SK-N-SH treated with all-trans-retinoic acid at 6 μM for 48 hours (cell line): Measurements from ENCODE around the gene ZNF710.

Source experiments
- ATAC-seq: fragments of 200-7000 bp; cut with Tn5 transposase; 3 replicates; pipeline ENCODE4 v1.9.1; 2020; ENCODE audit warnings: mild to moderate bottlenecking, moderate library complexity
- ARNTL ChIP-seq: fragments of 450-650 bp; formaldehyde crosslinking; IDR thresholded peaks from 2 replicates; pipeline ENCODE4 v1.5.0; 2020; ENCODE audit warnings: low read depth, mild to moderate bottlenecking, moderate library complexity, borderline replicate concordance
- BACH2 ChIP-seq: fragments of 250-450 bp; sonication (Bioruptor Pico); IDR thresholded peaks from 2 replicates; pipeline ENCODE4 v1.9.0; 2021; ENCODE audit warnings: mild to moderate bottlenecking, borderline replicate concordance
- CREB5 ChIP-seq: fragments of 250-450 bp; sonication (Bioruptor Pico); IDR thresholded peaks from 2 replicates; pipeline ENCODE4 v1.5.1; 2020; ENCODE audit warnings: low read depth, mild to moderate bottlenecking, moderate library complexity
- CSDC2 ChIP-seq: fragments of 250-450 bp; sonication (Bioruptor Pico); IDR thresholded peaks from 2 replicates; pipeline ENCODE4 v1.5.0; 2020; ENCODE audit warnings: mild to moderate bottlenecking, moderate library complexity
- CSRNP3 ChIP-seq: fragments of 250-450 bp; sonication (Bioruptor Pico); IDR thresholded peaks from 2 replicates; pipeline ENCODE4 v1.5.1; 2021; ENCODE audit warnings: mild to moderate bottlenecking, moderate library complexity
- ESRRG ChIP-seq: fragments of 250-450 bp; sonication (Bioruptor Pico); IDR thresholded peaks from 2 replicates; pipeline ENCODE4 v1.6.1; 2021; ENCODE audit warnings: mild to moderate bottlenecking
- GLIS3 ChIP-seq: fragments of 250-450 bp; sonication (Bioruptor Pico); IDR thresholded peaks from 2 replicates; pipeline ENCODE4 v1.5.0; 2020; ENCODE audit warnings: mild to moderate bottlenecking, moderate library complexity
- ISL1 ChIP-seq: fragments of 250-450 bp; sonication (Bioruptor Pico); IDR thresholded peaks from 2 replicates; pipeline ENCODE4 v2.1.2; 2022; ENCODE audit warnings: mild to moderate bottlenecking, moderate library complexity
- OSR1 ChIP-seq: fragments of 250-450 bp; sonication (Bioruptor Pico); IDR thresholded peaks from 2 replicates; pipeline ENCODE4 v1.8.0; 2022; ENCODE audit warnings: moderate library complexity, mild to moderate bottlenecking, inconsistent platforms
- PPARA ChIP-seq: fragments of 250-450 bp; sonication (Bioruptor Pico); IDR thresholded peaks from 2 replicates; pipeline ENCODE4 v1.5.0; 2020; ENCODE audit warnings: mild to moderate bottlenecking, borderline replicate concordance
- RARB ChIP-seq: fragments of 250-450 bp; sonication (Bioruptor Pico); IDR thresholded peaks from 2 replicates; pipeline ENCODE4 v1.8.0; 2021; ENCODE audit warnings: mild to moderate bottlenecking, moderate library complexity
- SNAI2 ChIP-seq: fragments of 250-450 bp; sonication (Bioruptor Pico); IDR thresholded peaks from 2 replicates; pipeline ENCODE4 v1.5.0; 2020; ENCODE audit warnings: mild to moderate bottlenecking, moderate library complexity
- TCF4 ChIP-seq: fragments of 250-450 bp; sonication (Bioruptor Pico); IDR thresholded peaks from 2 replicates; pipeline ENCODE4 v1.8.0; 2021; ENCODE audit warnings: mild to moderate bottlenecking, moderate library complexity, borderline replicate concordance
- TOX ChIP-seq: fragments of 250-450 bp; sonication (Bioruptor Pico); IDR thresholded peaks from 2 replicates; pipeline ENCODE4 v1.8.0; 2021; ENCODE audit warnings: mild to moderate bottlenecking, moderate library complexity, borderline replicate concordance
- ZFP3 ChIP-seq: fragments of 250-450 bp; sonication (Bioruptor Pico); IDR thresholded peaks from 2 replicates; pipeline ENCODE4 v1.5.0; 2020; ENCODE audit warnings: mild to moderate bottlenecking, moderate library complexity
- ZFP30 ChIP-seq: fragments of 450-650 bp; formaldehyde crosslinking; IDR thresholded peaks from 2 replicates; pipeline ENCODE4 v1.5.0; 2022; ENCODE audit warnings: mild to moderate bottlenecking, moderate library complexity
- ZNF565 ChIP-seq: fragments of 450-650 bp; formaldehyde crosslinking; conservative IDR thresholded peaks from 2 replicates; pipeline ENCODE4 v1.5.0; 2020; ENCODE audit warnings: low read depth, mild to moderate bottlenecking, moderate library complexity
- ZNF70 ChIP-seq: fragments of 450-650 bp; formaldehyde crosslinking; IDR thresholded peaks from 2 replicates; pipeline ENCODE4 v1.5.0; 2020; ENCODE audit warnings: mild to moderate bottlenecking, moderate library complexity
- ZNF8 ChIP-seq: fragments of 450-650 bp; formaldehyde crosslinking; IDR thresholded peaks from 2 replicates; pipeline ENCODE4 v1.5.0; 2020; ENCODE audit warnings: mild to moderate bottlenecking, moderate library complexity
- TF ChIP-seq, protein P1 (sequence below): fragments of 250-450 bp; sonication (Bioruptor Pico); IDR thresholded peaks from 2 replicates; pipeline ENCODE4 v1.5.0; 2020; ENCODE audit warnings: mild to moderate bottlenecking, moderate library complexity
- TF ChIP-seq, protein P2 (sequence below): fragments of 250-450 bp; sonication (Bioruptor Pico); IDR thresholded peaks from 2 replicates; pipeline ENCODE4 v1.8.0; 2020; ENCODE audit warnings: mild to moderate bottlenecking, moderate library complexity, borderline replicate concordance
- TF ChIP-seq, protein P3 (sequence below): fragments of 250-450 bp; sonication (Bioruptor Pico); IDR thresholded peaks from 2 replicates; pipeline ENCODE4 v1.8.0; 2021; ENCODE audit warnings: low read depth, mild to moderate bottlenecking, moderate library complexity, borderline replicate concordance

ZNF710 gene

DNA sequence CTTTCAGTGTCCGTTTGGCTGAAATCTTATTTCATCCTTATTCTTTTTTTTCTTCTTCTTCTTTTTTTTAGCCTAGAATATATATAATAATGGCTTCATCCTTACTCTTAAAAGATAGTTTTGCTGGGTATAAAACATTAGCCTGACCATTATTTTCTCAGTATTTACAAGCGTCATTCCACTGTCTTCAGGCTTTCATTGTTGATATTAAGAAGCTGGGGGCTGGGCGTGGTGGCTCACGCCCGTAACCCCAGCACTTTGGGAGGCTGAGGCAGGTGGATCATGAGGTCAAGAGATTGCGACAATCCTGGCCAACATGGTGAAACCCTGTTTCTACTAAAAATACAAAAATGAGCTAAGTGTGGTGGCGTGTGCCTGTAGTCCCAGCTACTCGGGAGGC is 10.6 kb downstream of the ZNF710 start:
- TF ChIP-seq SNAI2: no peak
- no peak for TF ChIP-seq ZNF8
- TF ChIP-seq GLIS3: no peak
- no peak for TF ChIP-seq BACH2
- TF ChIP-seq ISL1 (CRISPR knock-in tag): no peak
- no peak for TF ChIP-seq ZNF70
- no peak for TF ChIP-seq CSRNP3
- TF ChIP-seq TCF4: no peak
- no peak for TF ChIP-seq ZFP3
- no peak for TF ChIP-seq ZFP30
- no peak for ATAC-seq

DNA sequence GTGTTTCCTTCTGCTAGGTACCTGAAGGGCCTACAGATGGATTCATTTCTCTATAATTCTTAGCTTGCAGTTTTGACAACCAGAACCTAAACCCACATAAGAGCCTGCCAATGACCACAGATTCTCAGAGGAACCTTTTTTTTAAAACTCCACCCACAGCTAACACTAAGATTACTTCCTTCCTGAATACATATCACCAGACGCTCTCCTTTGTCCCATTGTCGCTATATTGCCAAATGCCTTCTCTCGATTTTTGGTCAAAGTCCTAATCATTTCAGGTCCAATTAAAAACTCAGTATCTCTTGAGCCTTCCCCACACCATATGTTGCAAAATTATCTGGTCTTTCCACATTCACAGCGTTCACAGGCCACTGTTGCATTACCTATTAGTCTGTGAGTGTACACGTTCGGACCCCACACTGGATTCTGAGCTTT is 12.4 kb downstream of the ZNF710 start:
- no peak for ATAC-seq
- TF ChIP-seq ZFP3 (no peak), PPARA (CRISPR knock-in tag) (no peak), SNAI2 (no peak), TOX (CRISPR knock-in tag) (no peak), TCF4 (no peak), ISL1 (CRISPR knock-in tag) (no peak), BACH2 (no peak)
- TF ChIP-seq, protein P1, sequence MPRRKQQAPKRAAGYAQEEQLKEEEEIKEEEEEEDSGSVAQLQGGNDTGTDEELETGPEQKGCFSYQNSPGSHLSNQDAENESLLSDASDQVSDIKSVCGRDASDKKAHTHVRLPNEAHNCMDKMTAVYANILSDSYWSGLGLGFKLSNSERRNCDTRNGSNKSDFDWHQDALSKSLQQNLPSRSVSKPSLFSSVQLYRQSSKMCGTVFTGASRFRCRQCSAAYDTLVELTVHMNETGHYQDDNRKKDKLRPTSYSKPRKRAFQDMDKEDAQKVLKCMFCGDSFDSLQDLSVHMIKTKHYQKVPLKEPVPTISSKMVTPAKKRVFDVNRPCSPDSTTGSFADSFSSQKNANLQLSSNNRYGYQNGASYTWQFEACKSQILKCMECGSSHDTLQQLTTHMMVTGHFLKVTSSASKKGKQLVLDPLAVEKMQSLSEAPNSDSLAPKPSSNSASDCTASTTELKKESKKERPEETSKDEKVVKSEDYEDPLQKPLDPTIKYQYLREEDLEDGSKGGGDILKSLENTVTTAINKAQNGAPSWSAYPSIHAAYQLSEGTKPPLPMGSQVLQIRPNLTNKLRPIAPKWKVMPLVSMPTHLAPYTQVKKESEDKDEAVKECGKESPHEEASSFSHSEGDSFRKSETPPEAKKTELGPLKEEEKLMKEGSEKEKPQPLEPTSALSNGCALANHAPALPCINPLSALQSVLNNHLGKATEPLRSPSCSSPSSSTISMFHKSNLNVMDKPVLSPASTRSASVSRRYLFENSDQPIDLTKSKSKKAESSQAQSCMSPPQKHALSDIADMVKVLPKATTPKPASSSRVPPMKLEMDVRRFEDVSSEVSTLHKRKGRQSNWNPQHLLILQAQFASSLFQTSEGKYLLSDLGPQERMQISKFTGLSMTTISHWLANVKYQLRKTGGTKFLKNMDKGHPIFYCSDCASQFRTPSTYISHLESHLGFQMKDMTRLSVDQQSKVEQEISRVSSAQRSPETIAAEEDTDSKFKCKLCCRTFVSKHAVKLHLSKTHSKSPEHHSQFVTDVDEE (CRISPR knock-in tag): no peak
- TF ChIP-seq, protein P2, sequence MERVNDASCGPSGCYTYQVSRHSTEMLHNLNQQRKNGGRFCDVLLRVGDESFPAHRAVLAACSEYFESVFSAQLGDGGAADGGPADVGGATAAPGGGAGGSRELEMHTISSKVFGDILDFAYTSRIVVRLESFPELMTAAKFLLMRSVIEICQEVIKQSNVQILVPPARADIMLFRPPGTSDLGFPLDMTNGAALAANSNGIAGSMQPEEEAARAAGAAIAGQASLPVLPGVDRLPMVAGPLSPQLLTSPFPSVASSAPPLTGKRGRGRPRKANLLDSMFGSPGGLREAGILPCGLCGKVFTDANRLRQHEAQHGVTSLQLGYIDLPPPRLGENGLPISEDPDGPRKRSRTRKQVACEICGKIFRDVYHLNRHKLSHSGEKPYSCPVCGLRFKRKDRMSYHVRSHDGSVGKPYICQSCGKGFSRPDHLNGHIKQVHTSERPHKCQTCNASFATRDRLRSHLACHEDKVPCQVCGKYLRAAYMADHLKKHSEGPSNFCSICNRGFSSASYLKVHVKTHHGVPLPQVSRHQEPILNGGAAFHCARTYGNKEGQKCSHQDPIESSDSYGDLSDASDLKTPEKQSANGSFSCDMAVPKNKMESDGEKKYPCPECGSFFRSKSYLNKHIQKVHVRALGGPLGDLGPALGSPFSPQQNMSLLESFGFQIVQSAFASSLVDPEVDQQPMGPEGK (CRISPR knock-in tag): no peak
- TF ChIP-seq, all 23 proteins: peak for 0

- TF ChIP-seq ZFP30: no peak
- no peak for TF ChIP-seq CSDC2
- no peak for TF ChIP-seq OSR1 (CRISPR knock-in tag)
- TF ChIP-seq ZNF8: no peak
- no peak for TF ChIP-seq ARNTL (CRISPR knock-in tag)
- no peak for TF ChIP-seq PPARA (CRISPR knock-in tag)
- TF ChIP-seq, protein P2 (CRISPR knock-in tag): no peak
- TF ChIP-seq RARB (CRISPR knock-in tag): no peak
- TF ChIP-seq ZNF70: no peak
- TF ChIP-seq ISL1 (CRISPR knock-in tag): no peak
- no peak for TF ChIP-seq GLIS3
- no peak for TF ChIP-seq ZNF565 (CRISPR knock-in tag)
- no peak for TF ChIP-seq BACH2
- TF ChIP-seq, protein P3, sequence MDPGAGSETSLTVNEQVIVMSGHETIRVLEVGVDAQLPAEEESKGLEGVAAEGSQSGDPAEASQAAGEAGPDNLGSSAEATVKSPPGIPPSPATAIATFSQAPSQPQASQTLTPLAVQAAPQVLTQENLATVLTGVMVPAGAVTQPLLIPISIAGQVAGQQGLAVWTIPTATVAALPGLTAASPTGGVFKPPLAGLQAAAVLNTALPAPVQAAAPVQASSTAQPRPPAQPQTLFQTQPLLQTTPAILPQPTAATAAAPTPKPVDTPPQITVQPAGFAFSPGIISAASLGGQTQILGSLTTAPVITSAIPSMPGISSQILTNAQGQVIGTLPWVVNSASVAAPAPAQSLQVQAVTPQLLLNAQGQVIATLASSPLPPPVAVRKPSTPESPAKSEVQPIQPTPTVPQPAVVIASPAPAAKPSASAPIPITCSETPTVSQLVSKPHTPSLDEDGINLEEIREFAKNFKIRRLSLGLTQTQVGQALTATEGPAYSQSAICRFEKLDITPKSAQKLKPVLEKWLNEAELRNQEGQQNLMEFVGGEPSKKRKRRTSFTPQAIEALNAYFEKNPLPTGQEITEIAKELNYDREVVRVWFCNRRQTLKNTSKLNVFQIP (CRISPR knock-in tag): no peak
- TF ChIP-seq ESRRG (CRISPR knock-in tag): no peak
- no peak for TF ChIP-seq TOX (CRISPR knock-in tag)
- TF ChIP-seq CREB5 (CRISPR knock-in tag): no peak
These were observed 14.2 kb downstream of the ZNF710 start for GRCh38 chr15:90015294-90015693.

More at GRCh38 chr15:90015294-90015693, 14.2 kb downstream of the ZNF710 start:
- ATAC-seq: no peak
